Fibroblast of the aortic adventitia (primary cell): ENCODE results near the gene MYB. TPM values are rescaled to one million over a fixed set of nuclear protein-coding genes. Genes with fewer than 3 reads are reported as not detected.

Experiments used
- DNase-seq: peaks from one replicate; pipeline ENCODE4 v3.0.0-alpha.2; 2010; ENCODE audit warnings: low read depth
- H3K4me3 ChIP-seq: 2 replicates; pipeline ENCODE4 v1.5.1; 2011; ENCODE audit warnings: low read depth, mild to moderate bottlenecking, control low read depth, low read length, moderate library complexity
- CTCF ChIP-seq: IDR thresholded peaks from 2 replicates; pipeline ENCODE4 v1.5.1; 2011; ENCODE audit warnings: mild to moderate bottlenecking, low read length, control low read depth, inconsistent platforms; ENCODE audit not compliant: insufficient read depth
- total RNA-seq: library from RNA; depleted of rRNA; stranded (reverse); fragments of >200 nt; gene quantifications from 2 replicates; pipeline ENCODE4 v1.2.3, GENCODE V29; 2012; ENCODE audit warnings: low replicate concordance

Gene MYB
- total RNA-seq, 1 donor, result 0.54 TPM

GRCh38 chr6:135176058-135176457 is 5.0 kb upstream of the MYB start:
- no peak overlapping the region for H3K4me3 ChIP-seq
- no peak for DNase-seq
- TF ChIP-seq CTCF, result no peak

- H3K4me3 ChIP-seq, result no peak overlapping the region
- TF ChIP-seq CTCF, result no peak
- DNase-seq, result no peak
These were observed 4.6 kb upstream of the MYB start for GRCh38 chr6:135176464-135176863.

- peak; percentile 6 for DNase-seq
- no peak overlapping the region for H3K4me3 ChIP-seq
- no peak for TF ChIP-seq CTCF
These were observed 1.7 kb upstream of the MYB start for GRCh38 chr6:135179372-135179771.

- no peak for TF ChIP-seq CTCF
- peak overlapping the region; percentile 67 for H3K4me3 ChIP-seq
- DNase-seq, result peak; percentile 17
These were observed 1.1 kb upstream of the MYB start for GRCh38 chr6:135179920-135180541.

- no peak for TF ChIP-seq CTCF
- peak; percentile 22 for DNase-seq
- peak overlapping the region; percentile 67 for H3K4me3 ChIP-seq
These were observed 394 bp downstream of the MYB start for GRCh38 chr6:135181333-135182070.

GRCh38 chr6:135182071-135183001 is 1.2 kb downstream of the MYB start:
- H3K4me3 ChIP-seq, result peak overlapping the region; percentile 67
- no peak for TF ChIP-seq CTCF
- DNase-seq, result peak; percentile 13
